22Rv1 (cell line): ENCODE measurements around the gene PRSS38.

ENCODE experiments used
- H3K27ac ChIP-seq: fragments of 450-650 bp; 2 replicates; pipeline ENCODE4 v1.5.1; 2017
- CTCF ChIP-seq: fragments of 450-650 bp; IDR thresholded peaks from 2 replicates; pipeline ENCODE4 v1.5.1; 2017; ENCODE audit warnings: mild to moderate bottlenecking
- ZFX ChIP-seq: fragments of 450-650 bp; IDR thresholded peaks from 2 replicates; pipeline ENCODE4 v1.6.1; 2017; ENCODE audit warnings: antibody characterized with exemption, borderline replicate concordance

Gene PRSS38

GRCh38 chr1:227774821-227775661 is 40.4 kb upstream of the PRSS38 start:
- no peak overlapping the region for H3K27ac ChIP-seq

GRCh38 chr1:227775841-227776240 is 39.6 kb upstream of the PRSS38 start:
- no peak for TF ChIP-seq ZFX
- no peak for TF ChIP-seq CTCF
- H3K27ac ChIP-seq: no peak overlapping the region

More at GRCh38 chr1:227774821-227775661, 40.4 kb upstream of the PRSS38 start:
- TF ChIP-seq CTCF: no peak
- TF ChIP-seq ZFX: no peak

GRCh38 chr1:227776331-227776771 is 39.1 kb upstream of the PRSS38 start:
- no peak overlapping the region for H3K27ac ChIP-seq
- TF ChIP-seq CTCF: no peak
- no peak for TF ChIP-seq ZFX

- no peak overlapping the region for H3K27ac ChIP-seq
- TF ChIP-seq CTCF (no peak), ZFX (no peak)
These were observed 38.3 kb upstream of the PRSS38 start for GRCh38 chr1:227777156-227777555.

GRCh38 chr1:227777646-227778045 is 37.8 kb upstream of the PRSS38 start:
- no peak for TF ChIP-seq CTCF
- TF ChIP-seq ZFX: no peak
- H3K27ac ChIP-seq: no peak overlapping the region

GRCh38 chr1:227778401-227778947 is 37.0 kb upstream of the PRSS38 start:
- H3K27ac ChIP-seq: no peak overlapping the region
- TF ChIP-seq CTCF (no peak), ZFX (no peak)

- H3K27ac ChIP-seq: no peak overlapping the region
- TF ChIP-seq ZFX (no peak), CTCF (no peak)
These were observed 36.4 kb upstream of the PRSS38 start for GRCh38 chr1:227779021-227779441.
